Measurements from ENCODE around the gene MARK3. TPM values are rescaled to one million over a fixed set of nuclear protein-coding genes. Genes with fewer than 3 reads are reported as not detected.
A peak's percentile ranks its signal among the peaks of the same experiment; 100 is the strongest.

The MARK3 gene
- total and polyA plus RNA-seq, 2 of the 4 experiments (the other 2 are of a cell fraction) = 78.5 to 80.5 TPM

DNA sequence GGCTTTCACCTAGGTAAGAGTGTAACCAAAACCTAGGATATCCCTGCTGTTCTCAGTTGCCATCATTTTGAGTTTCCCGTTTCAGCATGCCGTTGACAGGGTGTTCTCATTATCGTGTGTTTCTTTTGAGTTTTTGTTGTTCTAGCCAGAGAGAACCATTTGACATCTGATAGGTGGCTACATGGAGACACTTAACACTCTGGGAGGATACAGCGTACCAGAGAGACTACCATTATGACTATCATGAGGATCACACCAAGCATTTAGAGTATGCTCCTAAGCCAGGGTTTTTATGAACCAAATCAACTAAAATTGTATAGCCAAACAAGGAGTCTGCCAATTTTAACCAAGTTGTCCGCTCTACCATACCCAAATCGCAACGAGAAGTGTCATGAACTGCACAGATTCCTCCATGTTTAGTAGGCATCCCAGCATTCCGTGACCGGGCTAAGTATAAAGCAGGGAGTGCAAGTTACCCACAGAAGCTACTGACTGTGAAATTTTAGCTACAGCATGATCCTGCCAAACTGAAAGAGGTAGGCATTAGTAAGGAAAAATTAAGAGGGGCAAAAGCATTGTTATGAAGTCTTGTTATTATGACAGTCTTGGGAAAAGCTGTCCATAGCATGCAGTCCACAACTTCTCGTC, 48.8 kb downstream of the MARK3 start:
- 91% methylated on average over 7 of the region's 10 CpGs; no CpG with 5 or more reads in 1 of the 2 experiments for WGBS, 2 experiments (ENCODE audit: extremely low coverage in 2 of 2, insufficient read length in 1 of 2)
- POLR2A ChIA-PET (ENCODE audit: unreplicated experiment) = no interaction called here

More for the DNA sequence above, 48.8 kb downstream of the MARK3 start:
- no peak overlapping the region for H2AFZ ChIP-seq (replicated peaks; ENCODE audit: low read length, poor library complexity)
- no peak for DNase-seq
- H3K79me1 ChIP-seq (ENCODE audit: low read depth in 1 of 2, low read length in 2 of 2) = peaks cover 32 to 80% of the 10 kb centered on the region in 2 experiments
- no peak overlapping the region for H2BK20ac ChIP-seq (ENCODE audit: low read depth, low read length)
- no peak overlapping the region for H3K27ac ChIP-seq (ENCODE audit: insufficient read depth, low read length)
- H4K91ac ChIP-seq (ENCODE audit: insufficient read depth, low read depth, low read length) = no peak overlapping the region
- ATAC-seq (ENCODE audit: low read depth) = no peak
- peaks cover 2% of the 10 kb centered on the region; the same call in 1 of the 2 replicates for H3K4me1 ChIP-seq (ENCODE audit: control insufficient read depth, insufficient read depth, low read length)
- no peak overlapping the region for H4K5ac ChIP-seq (ENCODE audit: low read depth, low read length)
- H3K4me3 ChIP-seq (ENCODE audit: insufficient read depth, low read depth, low read length) = no peak overlapping the region
- H2BK5ac ChIP-seq (ENCODE audit: low read depth, low read length, poor library complexity, severe bottlenecking) = no peak overlapping the region
- H3K23ac ChIP-seq (ENCODE audit: low read depth, low read length) = 0 out of 2 replicates have a peak overlapping the region, but pooled peaks have one; percentile 63
- BruUV-seq (replicated peaks) = no TSS peak
- no peak for TF ChIP-seq RAD21 (IDR thresholded peaks at IDR 0.05; ENCODE audit: low read length)
- no peak for TF ChIP-seq FOS (IDR thresholded peaks at IDR 0.05; ENCODE audit: low read depth, low read length)
- TF ChIP-seq NFE2L2 (IDR thresholded peaks at IDR 0.05; ENCODE audit: low read depth, low read length) = no peak
- no peak for TF ChIP-seq CEBPB (IDR thresholded peaks at IDR 0.05; ENCODE audit: low read depth, low read length)
- TF ChIP-seq RCOR1 (IDR thresholded peaks at IDR 0.05; ENCODE audit: insufficient replicate concordance, low read length) = no peak
- TF ChIP-seq, protein P1, sequence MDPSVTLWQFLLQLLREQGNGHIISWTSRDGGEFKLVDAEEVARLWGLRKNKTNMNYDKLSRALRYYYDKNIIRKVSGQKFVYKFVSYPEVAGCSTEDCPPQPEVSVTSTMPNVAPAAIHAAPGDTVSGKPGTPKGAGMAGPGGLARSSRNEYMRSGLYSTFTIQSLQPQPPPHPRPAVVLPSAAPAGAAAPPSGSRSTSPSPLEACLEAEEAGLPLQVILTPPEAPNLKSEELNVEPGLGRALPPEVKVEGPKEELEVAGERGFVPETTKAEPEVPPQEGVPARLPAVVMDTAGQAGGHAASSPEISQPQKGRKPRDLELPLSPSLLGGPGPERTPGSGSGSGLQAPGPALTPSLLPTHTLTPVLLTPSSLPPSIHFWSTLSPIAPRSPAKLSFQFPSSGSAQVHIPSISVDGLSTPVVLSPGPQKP (IDR thresholded peaks at IDR 0.05; ENCODE audit: borderline replicate concordance, low read depth, low read length) = no peak
- no peak for TF ChIP-seq MAFK (IDR thresholded peaks at IDR 0.05; ENCODE audit: low read depth, low read length)
- TF ChIP-seq, protein P2, sequence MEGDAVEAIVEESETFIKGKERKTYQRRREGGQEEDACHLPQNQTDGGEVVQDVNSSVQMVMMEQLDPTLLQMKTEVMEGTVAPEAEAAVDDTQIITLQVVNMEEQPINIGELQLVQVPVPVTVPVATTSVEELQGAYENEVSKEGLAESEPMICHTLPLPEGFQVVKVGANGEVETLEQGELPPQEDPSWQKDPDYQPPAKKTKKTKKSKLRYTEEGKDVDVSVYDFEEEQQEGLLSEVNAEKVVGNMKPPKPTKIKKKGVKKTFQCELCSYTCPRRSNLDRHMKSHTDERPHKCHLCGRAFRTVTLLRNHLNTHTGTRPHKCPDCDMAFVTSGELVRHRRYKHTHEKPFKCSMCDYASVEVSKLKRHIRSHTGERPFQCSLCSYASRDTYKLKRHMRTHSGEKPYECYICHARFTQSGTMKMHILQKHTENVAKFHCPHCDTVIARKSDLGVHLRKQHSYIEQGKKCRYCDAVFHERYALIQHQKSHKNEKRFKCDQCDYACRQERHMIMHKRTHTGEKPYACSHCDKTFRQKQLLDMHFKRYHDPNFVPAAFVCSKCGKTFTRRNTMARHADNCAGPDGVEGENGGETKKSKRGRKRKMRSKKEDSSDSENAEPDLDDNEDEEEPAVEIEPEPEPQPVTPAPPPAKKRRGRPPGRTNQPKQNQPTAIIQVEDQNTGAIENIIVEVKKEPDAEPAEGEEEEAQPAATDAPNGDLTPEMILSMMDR (conservative IDR thresholded peaks at IDR 0.05; ENCODE audit: low read depth, low read length) = no peak
- no peak for TF ChIP-seq RFX5 (IDR thresholded peaks at IDR 0.05; ENCODE audit: low read depth, low read length)
- no peak for TF ChIP-seq SMC3 (IDR thresholded peaks at IDR 0.05; ENCODE audit: low read depth, low read length)
- TF ChIP-seq MXI1 (IDR thresholded peaks at IDR 0.05; ENCODE audit: borderline replicate concordance, low read depth, low read length) = no peak
- CTCF ChIA-PET = interaction anchor here (1.2 kb wide), 1 partner anchor 112 kb away, joined by 3 read pairs; no protein-coding TSS in a partner anchor
- H3K14ac ChIP-seq (replicated peaks; ENCODE audit: low read depth, low read length) = no peak overlapping the region
- peaks cover 41% of the 10 kb centered on the region; the same call in 1 of the 2 replicates for H4K20me1 ChIP-seq (ENCODE audit: insufficient read depth, low read length)
- no peak overlapping the region for H3K4me2 ChIP-seq (ENCODE audit: low read depth, low read length)
- peaks cover 15% of the 10 kb centered on the region for H3K36me3 ChIP-seq (ENCODE audit: control insufficient read depth, insufficient read depth, low read length)
- H3K27me3 ChIP-seq (ENCODE audit: control insufficient read depth, insufficient read depth, low read length) = no peaks in the 10 kb centered on the region
- no peak overlapping the region for H4K8ac ChIP-seq (ENCODE audit: low read depth in 2 of 2, low read length in 2 of 2)
- H2BK15ac ChIP-seq (ENCODE audit: low read depth, low read length) = no peak overlapping the region
- intact Hi-C loops (cut with micrococcal nuclease) = no loop called here
- no peak overlapping the region for H2AK5ac ChIP-seq (ENCODE audit: low read depth, low read length)
- dilution Hi-C loops (cut with HindIII; ENCODE audit: low sequenced_read_pairs, unreplicated experiment) = no loop called here
- no peak overlapping the region for H3K56ac ChIP-seq (ENCODE audit: extremely low read depth, insufficient read depth, low read length)
- H3K9ac ChIP-seq (ENCODE audit: low read depth, low read length) = no peak overlapping the region
- H2AK9ac ChIP-seq (replicated peaks; ENCODE audit: low read depth, low read length, poor library complexity) = no peak overlapping the region
- no peak overlapping the region for H2BK120ac ChIP-seq (ENCODE audit: low read depth, low read length)
- no peaks in the 10 kb centered on the region for H3K9me3 ChIP-seq (ENCODE audit: control insufficient read depth, insufficient read depth, low read length)
- no peak overlapping the region for H3K18ac ChIP-seq (ENCODE audit: low read depth, low read length)
- no peak overlapping the region for H3K4ac ChIP-seq (ENCODE audit: low read depth, low read length)
- in situ Hi-C loops (cut with MboI; ENCODE audit: low sequenced_read_pairs) = no loop called here
- peaks cover 2% of the 10 kb centered on the region; the same call in 1 of the 2 replicates for H3K9me1 ChIP-seq (ENCODE audit: insufficient read depth, low read length)

All from IMR-90 (cell line).